ENCODE measurements around the gene PSAT1.

- TF ChIP-seq CTCF (conservative IDR thresholded peaks at IDR 0.05; ENCODE audit: low read length): no peak
- TF ChIP-seq EZH2phosphoT487 (IDR thresholded peaks at IDR 0.05; ENCODE audit: borderline replicate concordance, low read depth, low read length): no peak
Measured at GRCh38 chr9:78324068-78324650, 27.2 kb downstream of the PSAT1 start.
